Measurements from ENCODE around the gene TMEM185A.
"Not testable (repeated sequence)": the region's sequence is repeated elsewhere in the genome, so short reads cannot be mapped to it uniquely, and the experiment has no call there.

Gene TMEM185A

DNA sequence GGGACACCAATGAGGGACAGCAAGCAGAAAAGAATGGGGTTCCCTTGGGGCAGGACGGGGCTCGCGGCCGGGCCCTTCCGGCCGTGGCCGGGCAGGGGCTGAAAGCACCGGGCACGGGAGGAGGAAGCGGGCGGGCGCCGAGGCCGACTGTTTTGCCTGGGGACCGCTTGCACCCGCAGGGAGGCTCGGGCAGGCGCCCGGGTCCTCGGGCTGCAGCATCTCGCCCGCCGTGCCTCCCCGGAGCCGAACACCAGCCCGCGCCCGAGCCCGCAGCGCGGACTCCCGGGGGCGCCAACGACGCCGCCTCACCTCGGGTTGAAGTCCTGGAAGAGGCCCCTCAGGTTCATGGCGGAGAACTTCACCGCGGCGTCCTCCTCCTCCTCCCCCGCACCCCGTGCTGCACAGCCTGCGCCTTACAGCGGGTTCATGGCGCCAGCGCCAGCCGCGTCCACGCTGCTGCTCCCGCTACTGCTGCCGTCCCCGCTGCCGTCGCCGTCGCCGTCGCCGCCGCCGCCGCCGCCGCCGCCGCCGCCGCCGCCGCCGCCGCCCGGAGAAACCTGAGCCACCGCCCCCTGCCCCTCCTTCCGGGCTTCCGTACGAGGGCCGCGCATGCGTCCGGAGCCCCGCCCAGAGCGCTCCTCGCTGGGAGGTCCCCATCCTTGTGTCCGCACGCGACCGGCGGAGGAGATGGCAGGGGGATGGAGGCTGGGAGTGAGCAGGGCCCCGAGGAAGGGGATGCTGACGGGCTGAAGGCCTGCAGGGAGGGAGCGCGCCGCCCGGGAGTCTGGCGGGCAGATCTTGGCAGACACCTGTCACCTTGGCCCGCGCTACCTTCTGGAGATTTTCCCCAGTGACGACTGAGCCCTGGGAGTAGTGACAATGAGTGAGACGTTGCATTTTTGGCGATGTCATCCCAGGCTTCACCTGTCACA is at the start of gene TMEM185A:
TSS of gene TMEM185A (minus strand) at position 559 of the 932 bp plus-strand sequence. CDS start at position 347, 212 bp downstream.
- in situ Hi-C loops (cut with MboI; ENCODE audit: low sequenced_read_pairs), result no loop called here

DNA sequence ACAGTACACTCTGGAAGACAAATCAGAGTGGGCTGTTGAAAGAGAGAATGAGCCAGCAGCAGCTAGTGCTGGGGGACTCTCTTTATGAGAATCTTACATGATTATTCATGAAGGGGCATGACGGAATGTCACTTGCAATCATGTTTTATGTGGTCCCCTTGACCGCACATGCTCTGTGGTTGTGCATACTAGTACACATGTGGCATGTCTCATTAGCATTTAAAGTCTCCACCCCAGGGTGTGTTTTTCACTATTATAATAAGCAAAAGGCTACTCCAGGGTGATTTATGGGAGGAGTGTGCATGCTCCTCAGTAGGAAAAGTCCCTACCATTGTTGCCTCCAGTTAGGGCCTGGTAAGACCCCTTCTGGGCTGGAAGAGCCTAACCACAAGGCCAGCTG is 49.6 kb upstream of the TMEM185A start:
- in situ Hi-C loops (cut with MboI; ENCODE audit: low sequenced_read_pairs), result no loop called here

DNA sequence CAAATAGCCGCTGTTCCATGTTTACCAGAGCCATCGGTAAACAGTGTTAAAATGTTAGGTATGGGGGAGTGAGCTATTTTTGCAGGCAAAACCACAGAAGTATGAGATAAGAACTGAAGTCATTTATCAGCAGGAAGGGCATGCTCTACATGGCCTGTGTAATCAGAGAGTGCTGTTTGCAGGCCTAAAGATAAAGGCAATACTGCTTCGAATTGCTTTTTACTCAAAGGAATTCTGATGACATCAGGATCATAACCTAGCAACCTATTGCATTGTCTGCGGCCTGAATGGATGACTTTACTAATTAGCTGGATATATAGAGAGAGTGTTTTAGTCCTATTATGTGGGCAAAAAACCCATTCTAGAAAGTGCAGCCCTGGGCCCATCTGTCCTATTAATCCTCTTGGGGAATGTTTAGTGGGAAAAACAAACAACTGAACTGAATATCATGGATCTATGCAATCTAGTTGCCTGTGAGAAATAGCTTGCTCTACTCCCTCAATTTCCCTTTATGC is 47.6 kb upstream of the TMEM185A start:
- in situ Hi-C loops (cut with MboI; ENCODE audit: low sequenced_read_pairs), result not testable (repeated sequence)

DNA sequence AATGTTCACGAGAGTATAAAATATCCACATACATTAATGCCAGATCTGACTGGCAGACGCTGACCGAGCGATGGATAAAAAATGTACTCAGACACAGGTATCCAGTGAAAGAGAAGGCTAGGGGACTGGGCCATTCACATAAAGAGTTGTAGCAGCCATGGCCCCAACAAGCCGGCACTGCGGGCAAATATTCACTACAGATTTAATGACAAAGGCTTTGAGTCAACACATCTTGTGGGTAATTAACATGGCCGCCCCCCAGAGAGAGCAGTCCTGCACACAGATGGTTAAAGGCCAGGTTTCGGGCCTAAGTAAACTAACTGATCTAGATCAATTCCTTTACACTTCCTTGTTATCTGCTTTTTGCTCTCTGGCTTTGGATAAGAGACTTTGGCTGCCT is 44.0 kb upstream of the TMEM185A start:
- in situ Hi-C loops (cut with MboI; ENCODE audit: low sequenced_read_pairs), result not testable (repeated sequence)

DNA sequence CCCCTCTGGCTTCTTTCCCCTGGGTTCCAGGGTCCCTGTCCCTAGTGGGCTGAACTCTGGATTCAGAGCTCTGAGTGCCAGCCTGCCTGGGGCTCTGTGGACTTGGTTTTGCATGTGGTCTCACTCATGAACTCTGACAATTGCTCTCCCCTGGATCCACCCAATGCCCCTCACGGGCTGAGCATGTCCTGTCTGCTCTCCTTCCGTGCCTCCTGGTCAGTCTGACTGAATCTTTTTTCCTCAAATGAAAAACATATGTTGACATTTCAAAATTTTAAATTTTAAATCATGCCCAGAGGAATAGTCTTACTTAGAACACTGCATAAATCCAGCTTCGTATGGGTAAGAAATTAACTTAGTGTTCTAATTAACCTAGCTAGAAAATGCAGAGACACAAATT is 43.5 kb upstream of the TMEM185A start:
- in situ Hi-C loops (cut with MboI; ENCODE audit: low sequenced_read_pairs), result not testable (repeated sequence)

DNA sequence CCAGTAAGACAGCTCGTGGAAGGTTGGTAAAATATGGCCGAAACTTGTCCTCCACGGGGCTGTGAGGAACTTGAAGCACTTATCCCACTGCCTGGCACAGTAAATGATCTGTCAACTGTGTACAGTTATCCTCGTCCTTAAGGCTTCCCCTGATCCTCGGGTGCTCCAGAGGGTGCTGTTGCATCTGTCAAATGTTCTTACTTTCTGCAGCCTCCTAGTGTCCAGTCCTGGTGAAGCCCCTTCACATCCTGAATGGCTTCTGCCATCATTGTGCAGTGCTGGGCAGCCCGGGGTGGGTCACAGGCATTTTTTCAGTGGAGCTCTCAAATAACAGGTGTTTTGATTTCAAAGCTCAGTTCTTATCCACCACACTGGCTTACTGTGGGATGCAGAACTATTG is 29.0 kb upstream of the TMEM185A start:
- in situ Hi-C loops (cut with MboI; ENCODE audit: low sequenced_read_pairs), result not testable (repeated sequence)

DNA sequence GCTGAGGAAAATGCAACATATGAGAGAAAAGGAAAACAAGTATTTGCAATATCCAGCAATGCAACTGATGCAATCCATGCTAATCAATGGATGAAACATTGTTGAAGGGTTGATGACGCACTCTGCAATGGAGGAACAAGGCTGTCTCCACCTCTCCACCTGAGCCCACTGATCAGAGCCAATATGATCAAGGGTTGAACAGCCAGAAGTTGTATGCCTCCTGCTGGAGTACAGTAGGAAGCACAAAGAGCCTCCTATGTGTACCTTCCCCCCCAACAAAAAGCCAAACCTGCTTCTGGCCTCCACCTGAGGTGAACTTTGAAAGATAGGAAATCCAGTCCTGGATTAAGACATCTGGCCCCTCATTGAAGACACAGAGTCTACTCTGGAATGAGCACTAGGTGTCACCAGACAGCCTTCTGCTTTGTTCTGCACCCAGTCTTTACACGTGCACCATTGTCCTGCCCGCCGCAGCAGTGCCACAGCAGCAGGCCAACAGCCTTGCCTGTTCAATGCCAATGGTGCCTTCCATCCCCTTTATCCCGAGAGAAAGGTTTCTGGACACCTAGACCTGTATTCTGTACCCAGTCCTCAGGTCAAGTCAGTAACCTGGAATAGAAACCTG is 24.8 kb upstream of the TMEM185A start:
- in situ Hi-C loops (cut with MboI; ENCODE audit: low sequenced_read_pairs), result not testable (repeated sequence)

DNA sequence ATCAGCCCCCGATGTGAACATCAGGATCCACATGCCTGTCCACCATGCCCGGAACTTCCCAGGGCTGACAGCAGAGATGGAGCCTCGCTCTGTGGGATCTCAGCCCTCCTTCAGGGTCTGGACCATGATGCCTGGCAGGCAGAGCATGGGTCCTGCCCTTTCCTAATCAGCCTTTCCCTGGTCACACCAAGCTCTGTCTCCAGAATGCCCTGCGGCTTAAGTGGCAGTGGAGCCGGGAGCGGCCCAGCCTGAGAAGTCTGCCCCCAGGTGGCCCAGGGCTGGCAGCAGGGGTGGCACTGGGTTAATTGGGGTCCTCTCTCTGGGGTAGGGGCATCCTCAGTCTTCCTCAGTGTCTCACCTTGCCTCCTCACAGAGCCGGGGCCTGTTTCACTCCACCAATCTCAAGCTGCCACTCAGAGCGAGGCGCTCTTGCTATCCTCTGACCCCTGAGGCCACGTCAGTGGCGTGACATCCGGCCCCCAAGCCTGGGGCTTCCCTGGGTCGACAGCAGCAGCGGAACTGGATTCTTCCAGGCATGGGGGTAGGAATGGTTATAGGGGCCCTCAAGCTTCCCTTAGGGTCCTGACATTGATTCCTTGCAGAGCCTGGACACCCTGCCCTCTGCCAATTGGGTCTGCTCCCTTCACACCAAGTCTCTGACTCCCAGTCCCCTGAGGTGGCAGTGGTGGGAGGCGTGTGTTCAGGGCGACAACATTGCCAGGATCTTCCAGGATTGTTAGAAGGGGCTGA is 20.8 kb upstream of the TMEM185A start:
- in situ Hi-C loops (cut with MboI; ENCODE audit: low sequenced_read_pairs), result no loop called here

DNA sequence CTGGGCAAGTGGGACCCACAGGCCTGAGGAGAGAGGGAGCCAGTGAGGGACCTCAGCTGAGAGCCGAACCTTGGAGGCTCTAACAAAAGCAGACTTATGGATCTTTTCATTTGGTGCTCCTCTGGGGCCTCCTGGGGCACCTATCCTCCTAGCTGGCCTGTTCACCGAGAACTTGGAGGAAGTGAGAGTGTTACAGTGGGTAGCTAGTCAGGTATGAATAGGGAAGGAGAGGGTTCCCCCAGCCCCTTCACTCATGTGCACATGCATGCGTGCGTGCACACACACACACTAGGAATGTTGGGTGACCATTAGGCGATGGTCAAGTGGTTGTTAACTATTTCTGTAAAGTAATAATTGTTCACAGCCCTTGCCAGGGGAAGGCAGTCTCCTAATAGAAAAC is 18.6 kb upstream of the TMEM185A start:
- in situ Hi-C loops (cut with MboI; ENCODE audit: low sequenced_read_pairs), result no loop called here

DNA sequence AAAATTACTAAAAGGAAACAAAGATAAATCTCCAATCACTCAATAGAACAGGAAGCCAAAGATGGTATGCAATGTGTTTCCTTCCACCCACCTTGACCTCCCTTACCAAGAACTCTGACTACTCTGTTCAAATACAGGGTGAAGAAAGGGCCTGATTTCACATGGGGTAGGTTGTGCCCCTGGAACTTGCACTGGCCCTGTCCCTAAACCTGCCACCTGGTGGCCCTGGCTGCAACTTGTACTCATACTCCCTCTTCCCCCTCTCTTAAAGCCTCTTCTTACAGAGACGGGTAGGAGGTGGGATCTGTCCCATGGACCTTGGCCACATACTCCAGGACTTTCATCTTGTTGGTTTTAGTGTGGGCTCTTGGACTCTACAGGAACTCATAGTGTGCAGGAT is 17.3 kb upstream of the TMEM185A start:
- in situ Hi-C loops (cut with MboI; ENCODE audit: low sequenced_read_pairs), result no loop called here

DNA sequence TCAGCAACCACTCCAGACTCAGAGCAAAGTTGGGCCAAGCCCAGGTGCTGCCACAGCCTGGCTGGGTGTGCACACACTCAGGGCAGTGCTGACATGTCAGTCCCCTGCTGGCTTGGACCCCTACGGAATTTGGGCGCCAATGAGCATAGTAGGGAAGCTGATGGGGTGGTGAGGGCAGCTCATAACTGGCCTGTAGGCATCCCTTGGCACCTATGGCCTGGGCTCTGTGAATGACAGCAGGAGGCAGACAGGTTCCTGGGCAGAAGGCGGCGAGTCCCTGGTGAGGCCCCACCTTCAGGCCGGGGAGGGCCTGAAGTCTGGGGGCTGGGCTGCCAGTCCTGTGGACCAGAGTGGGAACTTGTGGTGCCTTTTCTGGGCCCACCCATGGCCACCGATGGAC is 15.9 kb upstream of the TMEM185A start:
- in situ Hi-C loops (cut with MboI; ENCODE audit: low sequenced_read_pairs), result no loop called here

DNA sequence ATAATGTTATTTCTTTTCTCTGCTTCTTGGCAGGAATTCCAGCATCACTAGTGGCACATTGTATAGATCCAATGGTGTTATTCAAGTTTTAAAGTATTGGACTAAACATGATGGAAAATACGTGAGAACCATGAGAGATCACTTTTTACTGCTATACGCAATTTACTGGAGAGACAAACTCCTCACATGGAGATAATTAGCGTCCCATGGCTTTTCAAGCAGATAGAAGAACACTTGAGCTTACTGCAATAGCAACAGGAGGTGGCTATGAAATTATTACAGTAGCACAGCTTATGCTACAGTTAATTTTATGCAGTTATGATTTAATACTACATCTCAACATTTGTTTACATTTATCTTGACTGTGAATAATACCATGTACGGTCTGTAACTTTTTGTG is 11.9 kb upstream of the TMEM185A start:
- in situ Hi-C loops (cut with MboI; ENCODE audit: low sequenced_read_pairs), result no loop called here

DNA sequence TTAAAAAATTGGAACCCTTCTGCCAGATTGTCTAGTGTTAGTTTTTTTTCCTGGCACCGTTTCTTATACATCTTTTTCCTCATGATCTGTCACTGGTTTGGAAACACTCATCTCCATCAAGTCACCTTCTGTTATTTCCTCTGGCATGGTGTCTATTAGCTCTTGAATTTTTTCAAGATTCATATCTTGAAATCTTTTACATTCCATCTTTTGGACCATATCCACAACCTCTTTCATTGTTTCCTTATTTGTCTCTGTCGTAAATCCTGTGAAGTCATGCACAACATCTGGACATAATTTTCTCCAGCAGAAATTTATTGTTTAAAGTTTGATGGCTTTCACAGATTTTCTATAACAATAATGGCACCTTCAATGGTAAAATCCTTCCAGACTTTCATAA is 10.2 kb upstream of the TMEM185A start:
- in situ Hi-C loops (cut with MboI; ENCODE audit: low sequenced_read_pairs), result no loop called here

DNA sequence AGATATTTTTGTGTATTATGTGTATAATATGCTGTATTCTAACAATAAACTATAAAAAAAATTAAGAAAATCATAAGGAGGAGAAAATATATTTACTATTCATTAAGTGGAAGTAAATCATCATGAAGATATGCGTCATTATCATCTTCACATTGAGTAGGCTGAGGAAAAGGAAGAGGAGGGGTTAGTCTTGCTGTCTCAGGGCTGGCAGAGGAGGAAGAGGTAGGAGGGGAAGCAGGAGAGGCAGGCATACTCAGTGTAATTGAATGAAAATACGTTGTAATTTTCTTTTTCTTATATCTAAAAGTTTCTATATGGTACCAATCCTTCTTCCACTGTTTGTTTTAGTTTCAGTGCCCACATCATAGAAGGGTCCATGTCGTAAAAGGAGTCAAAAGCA is 9.8 kb upstream of the TMEM185A start:
- in situ Hi-C loops (cut with MboI; ENCODE audit: low sequenced_read_pairs), result no loop called here

DNA sequence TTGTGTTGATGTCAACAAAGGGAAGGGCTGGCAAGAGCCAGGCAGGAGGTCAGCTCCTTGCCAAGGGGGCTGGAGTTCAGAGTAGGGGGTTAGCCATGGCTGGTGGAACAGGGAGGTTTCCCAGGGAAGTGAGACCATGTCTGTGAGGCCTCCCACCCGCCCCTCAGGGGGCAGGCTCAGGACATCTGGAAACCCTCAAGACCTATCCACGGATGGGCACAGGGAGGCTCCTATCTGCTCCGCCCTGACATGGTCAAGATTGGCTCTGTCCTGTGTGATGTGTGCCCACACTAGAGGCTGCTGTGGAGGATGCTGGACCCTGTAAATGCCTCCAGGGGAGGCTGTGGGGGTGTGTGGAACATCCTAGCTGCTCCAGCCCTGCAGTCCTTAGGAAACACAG is 8.0 kb upstream of the TMEM185A start:
- in situ Hi-C loops (cut with MboI; ENCODE audit: low sequenced_read_pairs), result no loop called here

DNA sequence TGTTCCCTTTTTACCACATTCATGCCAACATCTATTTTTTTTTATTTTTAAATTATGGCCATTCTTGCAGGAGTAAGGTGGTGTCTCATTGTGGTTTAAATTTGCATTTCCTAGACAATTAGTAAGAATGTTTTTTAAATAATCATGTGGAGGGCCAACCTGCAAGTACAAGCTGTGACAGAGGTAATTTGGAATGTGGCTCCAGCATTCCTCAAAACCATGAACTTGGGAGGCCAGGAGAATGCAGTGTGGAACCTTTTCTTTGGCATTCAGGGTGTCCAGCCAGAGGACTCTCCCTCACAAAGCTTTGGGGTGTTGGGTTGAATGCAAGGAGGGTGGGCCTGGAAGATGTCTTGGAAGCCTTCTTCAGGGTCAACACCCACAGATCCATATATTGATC is 7.3 kb upstream of the TMEM185A start:
- in situ Hi-C loops (cut with MboI; ENCODE audit: low sequenced_read_pairs), result no loop called here

DNA sequence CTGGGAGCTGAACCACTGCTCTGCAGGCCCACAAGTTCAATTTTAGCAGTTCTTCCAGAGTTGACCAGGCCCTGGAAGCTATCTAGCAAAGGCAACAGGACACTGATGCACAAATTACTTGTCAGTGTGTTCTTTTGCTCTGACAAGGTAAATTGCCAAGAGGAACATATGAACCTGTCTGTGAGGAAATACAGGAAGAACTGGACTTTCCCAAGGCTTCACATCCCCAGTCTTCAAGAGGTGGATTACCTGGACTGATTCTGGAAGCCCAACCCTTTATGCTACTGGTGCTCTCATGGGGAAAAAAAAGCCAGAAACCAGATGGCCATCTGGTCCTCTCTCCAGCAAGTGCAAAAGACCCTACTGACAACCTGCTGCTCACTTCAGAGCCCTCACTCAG is 1.9 kb upstream of the TMEM185A start:
- in situ Hi-C loops (cut with MboI; ENCODE audit: low sequenced_read_pairs), result no loop called here

DNA sequence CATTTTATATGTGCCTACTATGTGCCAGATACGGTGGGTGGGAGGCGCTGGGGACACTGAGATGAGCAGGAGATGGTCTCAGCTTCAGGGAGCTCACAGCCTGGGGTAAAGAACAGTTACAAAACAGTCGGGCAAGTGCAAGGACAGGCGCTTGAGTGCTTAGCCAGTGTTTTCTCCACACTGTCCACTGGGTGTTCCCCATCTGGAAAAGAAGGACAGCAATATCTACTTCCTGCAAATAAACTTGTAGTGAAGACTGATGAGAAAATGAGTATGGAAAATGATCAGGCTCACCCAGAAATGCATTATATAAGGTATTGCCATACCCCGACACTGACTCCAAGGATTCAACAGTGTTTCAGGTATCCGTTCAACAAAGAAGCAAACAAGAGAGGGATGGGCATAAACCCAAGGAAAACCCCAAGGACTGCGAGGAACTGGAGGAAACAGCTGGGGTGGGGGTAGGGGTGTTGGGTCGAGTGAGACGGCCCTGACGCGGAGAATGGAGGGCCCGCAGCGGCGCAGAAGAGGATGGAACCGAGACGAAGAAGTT is 835 bp downstream of the TMEM185A start:
- in situ Hi-C loops (cut with MboI; ENCODE audit: low sequenced_read_pairs), result no loop called here

DNA sequence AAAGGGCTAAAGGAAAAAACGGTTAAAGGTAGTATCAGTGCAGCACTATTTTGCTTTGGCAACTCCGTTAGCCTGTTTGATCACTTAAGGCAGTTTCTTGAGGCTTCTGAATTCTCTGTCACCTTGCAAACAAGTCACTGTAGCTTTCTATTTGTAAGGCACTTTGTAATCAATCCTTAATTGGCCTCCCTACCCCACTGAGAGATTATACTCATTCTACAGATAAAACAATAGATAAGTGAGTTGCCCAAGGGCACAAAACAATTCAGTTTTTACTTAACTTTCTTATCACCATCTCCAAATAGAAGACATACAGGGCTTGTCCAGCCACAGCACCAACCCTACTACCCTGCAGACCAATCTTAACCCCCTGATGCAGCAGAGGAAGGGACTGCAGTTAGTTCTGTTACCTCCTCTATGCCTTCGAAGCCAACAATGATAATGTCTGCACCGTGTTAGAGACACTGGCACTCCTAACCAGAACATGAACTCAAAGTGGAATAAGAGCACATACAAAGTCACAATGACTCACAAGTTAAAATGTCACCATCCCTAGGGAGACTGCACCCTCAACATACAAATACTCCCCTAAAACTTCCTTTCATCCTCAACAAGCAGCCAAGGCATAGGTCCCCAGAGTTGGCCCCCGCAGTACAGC is 1.7 kb downstream of the TMEM185A start:
- in situ Hi-C loops (cut with MboI; ENCODE audit: low sequenced_read_pairs), result no loop called here

DNA sequence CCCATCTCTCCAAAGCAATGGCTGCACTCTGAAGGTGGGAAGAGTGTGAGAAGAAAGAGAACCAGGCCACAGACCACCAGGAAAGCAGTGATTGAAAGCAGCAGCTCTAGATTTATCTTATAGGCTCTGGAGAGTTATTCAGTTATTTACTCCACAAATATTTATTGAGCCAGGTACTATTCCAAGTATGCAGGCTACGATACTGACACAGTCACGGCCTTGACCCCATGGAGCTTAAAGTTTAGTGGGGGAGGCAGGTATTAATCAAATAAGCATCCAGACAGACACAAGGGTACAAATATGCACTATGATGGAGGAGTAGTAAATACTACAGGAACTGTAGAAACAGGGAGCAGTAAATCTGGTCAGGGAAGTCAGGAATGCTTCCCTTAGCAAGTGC is 2.8 kb downstream of the TMEM185A start:
- in situ Hi-C loops (cut with MboI; ENCODE audit: low sequenced_read_pairs), result no loop called here

DNA sequence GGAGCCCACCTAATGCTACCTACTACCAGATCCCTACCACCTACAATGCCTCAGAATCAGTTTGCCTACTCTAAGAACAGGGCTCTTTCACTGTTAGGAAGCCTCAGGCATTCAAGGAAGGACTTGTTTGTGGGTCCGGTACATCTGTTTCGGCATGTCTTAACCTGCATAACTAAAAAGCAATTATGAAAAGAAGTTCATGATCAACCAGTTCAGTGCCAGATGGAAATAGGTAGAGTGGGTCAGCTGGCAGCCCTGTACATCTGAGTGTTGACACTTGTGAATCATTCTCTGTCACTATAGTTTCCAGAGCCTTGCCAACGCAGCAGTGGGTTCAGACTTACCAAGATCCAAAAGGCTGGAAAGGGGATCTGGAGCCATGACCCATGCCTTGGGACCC is 3.3 kb downstream of the TMEM185A start:
- in situ Hi-C loops (cut with MboI; ENCODE audit: low sequenced_read_pairs), result no loop called here

Measured in hTERT RPE-1 (cell line).